ENCODE measurements around the gene DNPH1. TPM values are rescaled to one million over a fixed set of nuclear protein-coding genes. Genes with fewer than 3 reads are reported as not detected.

Gene DNPH1
- 10 to 100 TPM; 15.0 to 32.5 TPM for total RNA-seq

GRCh38 chr6:43228951-43229802 is at the start of gene DNPH1:
DNPH1 (minus strand) TSS chr6:43229481; CDS start chr6:43229456, 25 bp downstream.
- ATAC-seq (peak; percentile 91 to 92), DNase-seq (ENCODE audit: low spot score) (peak; percentile 84)
- Mint-ChIP-seq H3K9me3 (no peaks in the 10 kb centered on the region), H3K27me3 (peaks cover 13% of the 10 kb centered on the region in 2 donors), H3K4me1 (ENCODE audit: low read depth in 2 of 2) (peaks cover 16 to 19% of the 10 kb centered on the region in 2 donors), H3K4me3 (peak within 1 kb of the TSS; percentile 88), H3K27ac (peak within 1 kb of the TSS; percentile 73 to 80), H3K36me3 (no peaks in the 10 kb centered on the region)

GRCh38 chr6:43278524-43279078 is 49.3 kb upstream of the DNPH1 start:
- no peak overlapping the region for H3K27ac Mint-ChIP-seq
- H3K4me3 Mint-ChIP-seq, result no peak overlapping the region
- peaks cover 20 to 32% of the 10 kb centered on the region in 2 donors for H3K27me3 Mint-ChIP-seq
- no peak for DNase-seq (ENCODE audit: low spot score)
- no peaks in the 10 kb centered on the region for H3K36me3 Mint-ChIP-seq
- no peaks in the 10 kb centered on the region for H3K9me3 Mint-ChIP-seq
- peaks cover 12 to 22% of the 10 kb centered on the region in 2 donors for H3K4me1 Mint-ChIP-seq (ENCODE audit: low read depth in 2 of 2)
- no peak for ATAC-seq

- Mint-ChIP-seq H3K4me1 (ENCODE audit: low read depth in 2 of 2) (peaks cover 12 to 25% of the 10 kb centered on the region in 2 donors), H3K27me3 (peaks cover 20 to 32% of the 10 kb centered on the region in 2 donors), H3K9me3 (no peaks in the 10 kb centered on the region), H3K36me3 (no peaks in the 10 kb centered on the region), H3K4me3 (no peak overlapping the region), H3K27ac (no peak overlapping the region)
- DNase-seq (ENCODE audit: low spot score) (no peak), ATAC-seq (no peak)
Measured at GRCh38 chr6:43277643-43278523, 48.6 kb upstream of the DNPH1 start.

- H3K36me3 Mint-ChIP-seq, result no peaks in the 10 kb centered on the region
- H3K27me3 Mint-ChIP-seq, result peaks cover 20 to 29% of the 10 kb centered on the region in 2 donors
- ATAC-seq, result no peak
- H3K4me1 Mint-ChIP-seq (ENCODE audit: low read depth in 2 of 2), result peaks cover 12 to 25% of the 10 kb centered on the region in 2 donors
- no peak overlapping the region for H3K27ac Mint-ChIP-seq
- H3K4me3 Mint-ChIP-seq, result peak overlapping the region; percentile 88
- no peak for DNase-seq (ENCODE audit: low spot score)
- H3K9me3 Mint-ChIP-seq, result no peaks in the 10 kb centered on the region
Measured at GRCh38 chr6:43277306-43277642, 48.0 kb upstream of the DNPH1 start.

- Mint-ChIP-seq H3K9me3 (no peaks in the 10 kb centered on the region), H3K27ac (no peak overlapping the region), H3K27me3 (peaks cover 20 to 28% of the 10 kb centered on the region in 2 donors), H3K36me3 (no peaks in the 10 kb centered on the region), H3K4me1 (ENCODE audit: low read depth in 2 of 2) (peaks cover 12 to 25% of the 10 kb centered on the region in 2 donors), H3K4me3 (peak overlapping the region; percentile 88)
- no peak for DNase-seq (ENCODE audit: low spot score)
- no peak for ATAC-seq
Measured at GRCh38 chr6:43276577-43277305, 47.5 kb upstream of the DNPH1 start.

GRCh38 chr6:43275801-43276576 is 46.7 kb upstream of the DNPH1 start:
- H3K9me3 Mint-ChIP-seq, result no peaks in the 10 kb centered on the region
- ATAC-seq (peak in 1 of 2 donors; percentile 26), DNase-seq (ENCODE audit: low spot score) (no peak)
- no peaks in the 10 kb centered on the region for H3K36me3 Mint-ChIP-seq
- peaks cover 12 to 25% of the 10 kb centered on the region in 2 donors for H3K4me1 Mint-ChIP-seq (ENCODE audit: low read depth in 2 of 2)
- peak overlapping the region; percentile 88 for H3K4me3 Mint-ChIP-seq
- peaks cover 17 to 22% of the 10 kb centered on the region in 2 donors for H3K27me3 Mint-ChIP-seq
- H3K27ac Mint-ChIP-seq, result no peak overlapping the region

GRCh38 chr6:43274916-43275597 is 45.8 kb upstream of the DNPH1 start:
- no peaks in the 10 kb centered on the region for H3K36me3 Mint-ChIP-seq
- H3K27ac Mint-ChIP-seq, result no peak overlapping the region
- ATAC-seq (peak; percentile 29 to 43), DNase-seq (ENCODE audit: low spot score) (no peak)
- no peaks in the 10 kb centered on the region for H3K9me3 Mint-ChIP-seq
- peaks cover 12 to 27% of the 10 kb centered on the region in 2 donors for H3K4me1 Mint-ChIP-seq (ENCODE audit: low read depth in 2 of 2)
- peaks cover 8 to 20% of the 10 kb centered on the region in 2 donors for H3K27me3 Mint-ChIP-seq
- no peak overlapping the region for H3K4me3 Mint-ChIP-seq

GRCh38 chr6:43274127-43274915 is 45.0 kb upstream of the DNPH1 start:
- peaks cover 12 to 28% of the 10 kb centered on the region in 2 donors for H3K4me1 Mint-ChIP-seq (ENCODE audit: low read depth in 2 of 2)
- peak; percentile 39 for DNase-seq (ENCODE audit: low spot score)
- no peaks in the 10 kb centered on the region for H3K36me3 Mint-ChIP-seq
- H3K9me3 Mint-ChIP-seq, result no peaks in the 10 kb centered on the region
- no peak overlapping the region for H3K4me3 Mint-ChIP-seq
- ATAC-seq, result no peak
- no peak overlapping the region for H3K27ac Mint-ChIP-seq
- peaks cover 8 to 22% of the 10 kb centered on the region in 2 donors for H3K27me3 Mint-ChIP-seq

GRCh38 chr6:43273707-43274106 is 44.4 kb upstream of the DNPH1 start:
- peaks cover 8 to 26% of the 10 kb centered on the region in 2 donors for H3K27me3 Mint-ChIP-seq
- peaks cover 17 to 33% of the 10 kb centered on the region in 2 donors for H3K4me1 Mint-ChIP-seq (ENCODE audit: low read depth in 2 of 2)
- ATAC-seq (no peak), DNase-seq (ENCODE audit: low spot score) (peak; percentile 15)
- H3K27ac Mint-ChIP-seq, result no peak overlapping the region
- H3K9me3 Mint-ChIP-seq, result no peaks in the 10 kb centered on the region
- H3K36me3 Mint-ChIP-seq, result no peaks in the 10 kb centered on the region
- no peak overlapping the region for H3K4me3 Mint-ChIP-seq

GRCh38 chr6:43271944-43272343 is 42.7 kb upstream of the DNPH1 start:
- H3K9me3 Mint-ChIP-seq, result no peaks in the 10 kb centered on the region
- peaks cover 13 to 27% of the 10 kb centered on the region in 2 donors for H3K4me1 Mint-ChIP-seq (ENCODE audit: low read depth in 2 of 2)
- no peak for ATAC-seq
- H3K4me3 Mint-ChIP-seq, result no peak overlapping the region
- H3K27me3 Mint-ChIP-seq, result peaks cover 8 to 24% of the 10 kb centered on the region in 2 donors
- DNase-seq (ENCODE audit: low spot score), result peak; percentile 49
- H3K36me3 Mint-ChIP-seq, result no peaks in the 10 kb centered on the region
- no peak overlapping the region for H3K27ac Mint-ChIP-seq

GRCh38 chr6:43271103-43271815 is 42.0 kb upstream of the DNPH1 start:
- Mint-ChIP-seq H3K9me3 (no peaks in the 10 kb centered on the region), H3K4me3 (no peak overlapping the region), H3K36me3 (no peaks in the 10 kb centered on the region), H3K27ac (no peak overlapping the region), H3K4me1 (ENCODE audit: low read depth in 2 of 2) (peaks cover 11 to 23% of the 10 kb centered on the region in 2 donors), H3K27me3 (peaks cover 5 to 22% of the 10 kb centered on the region in 2 donors)
- DNase-seq (ENCODE audit: low spot score) (peak; percentile 31), ATAC-seq (no peak)
